HT1080 (cell line): ENCODE data around the gene ATXN7L1. TPM values are rescaled to one million over a fixed set of nuclear protein-coding genes. Genes with fewer than 3 reads are reported as not detected.
A peak's percentile ranks its signal among the peaks of the same experiment; 100 is the strongest.

ENCODE experiments used
- DNase-seq: peaks from one replicate; pipeline ENCODE4 v3.0.0-alpha.2; 2015; ENCODE audit warnings: low read depth
- polyA plus RNA-seq, 2 experiments: library from polyadenylated mRNA; depleted of rRNA; stranded (reverse); fragments of >200 nt; gene quantifications; 2 replicates each; pipeline ENCODE4 v1.2.3, GENCODE V29; 2015
- total RNA-seq: library from RNA; depleted of rRNA; stranded (reverse); fragments of >200 nt; shearing (Covaris generic); gene quantifications from 2 replicates; pipeline ENCODE4 v1.2.3, GENCODE V29; 2014; rRNA removed

The ATXN7L1 gene, protein sequence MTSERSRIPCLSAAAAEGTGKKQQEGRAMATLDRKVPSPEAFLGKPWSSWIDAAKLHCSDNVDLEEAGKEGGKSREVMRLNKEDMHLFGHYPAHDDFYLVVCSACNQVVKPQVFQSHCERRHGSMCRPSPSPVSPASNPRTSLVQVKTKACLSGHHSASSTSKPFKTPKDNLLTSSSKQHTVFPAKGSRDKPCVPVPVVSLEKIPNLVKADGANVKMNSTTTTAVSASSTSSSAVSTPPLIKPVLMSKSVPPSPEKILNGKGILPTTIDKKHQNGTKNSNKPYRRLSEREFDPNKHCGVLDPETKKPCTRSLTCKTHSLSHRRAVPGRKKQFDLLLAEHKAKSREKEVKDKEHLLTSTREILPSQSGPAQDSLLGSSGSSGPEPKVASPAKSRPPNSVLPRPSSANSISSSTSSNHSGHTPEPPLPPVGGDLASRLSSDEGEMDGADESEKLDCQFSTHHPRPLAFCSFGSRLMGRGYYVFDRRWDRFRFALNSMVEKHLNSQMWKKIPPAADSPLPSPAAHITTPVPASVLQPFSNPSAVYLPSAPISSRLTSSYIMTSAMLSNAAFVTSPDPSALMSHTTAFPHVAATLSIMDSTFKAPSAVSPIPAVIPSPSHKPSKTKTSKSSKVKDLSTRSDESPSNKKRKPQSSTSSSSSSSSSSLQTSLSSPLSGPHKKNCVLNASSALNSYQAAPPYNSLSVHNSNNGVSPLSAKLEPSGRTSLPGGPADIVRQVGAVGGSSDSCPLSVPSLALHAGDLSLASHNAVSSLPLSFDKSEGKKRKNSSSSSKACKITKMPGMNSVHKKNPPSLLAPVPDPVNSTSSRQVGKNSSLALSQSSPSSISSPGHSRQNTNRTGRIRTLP
- total RNA-seq = 3.3 and 4.6 TPM in 2 replicates
- polyA plus RNA-seq (2015; cell fraction: cytosol; rRNA removed) = 4.3 TPM in 2 replicates
- 6.2 and 9.0 TPM in 2 replicates for polyA plus RNA-seq (2015; cell fraction: nucleus; rRNA removed)

DNA sequence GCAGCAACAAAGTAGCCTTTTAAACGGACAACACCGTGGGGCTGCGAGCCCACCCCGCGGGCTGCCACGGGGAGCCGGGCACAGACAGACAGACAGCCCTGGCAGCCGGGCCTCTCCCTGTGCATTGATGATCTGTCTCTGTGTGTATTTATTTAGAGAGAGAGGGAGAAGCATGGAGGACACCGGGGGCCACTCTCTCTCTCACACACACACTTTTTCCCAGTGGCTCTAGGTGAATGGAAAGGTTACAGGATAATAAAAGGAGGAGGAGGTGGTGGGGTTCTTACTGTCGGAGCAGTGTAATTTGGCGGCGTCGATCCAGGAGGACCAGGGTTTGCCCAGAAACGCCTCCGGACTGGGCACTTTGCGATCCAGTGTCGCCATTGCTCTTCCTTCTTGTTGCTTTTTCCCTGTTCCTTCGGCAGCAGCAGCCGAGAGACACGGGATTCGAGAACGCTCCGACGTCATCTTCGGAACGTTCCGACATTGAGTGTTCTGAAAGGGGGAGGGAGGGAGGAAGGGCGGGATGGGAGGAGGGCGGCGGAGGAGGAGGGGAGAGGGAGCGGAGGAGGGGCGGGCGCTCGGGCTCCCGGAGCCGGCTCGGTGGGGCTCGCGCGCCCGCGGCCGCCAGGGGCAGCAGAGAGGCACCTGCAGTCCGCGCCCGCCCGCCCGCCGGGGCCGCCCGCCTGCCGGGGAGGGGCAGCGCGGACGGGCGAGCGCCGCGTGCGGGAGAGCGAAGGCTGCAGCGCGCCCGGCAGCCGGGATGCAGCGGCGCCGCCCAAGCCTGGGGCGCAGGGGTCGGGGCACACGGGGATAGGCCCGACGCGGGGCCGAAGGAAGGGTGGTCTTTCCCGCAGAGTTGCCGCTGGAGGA, at the start of gene ATXN7L1:
ATXN7L1 (minus strand) TSS at position 509 of the 873 bp plus-strand sequence; CDS start at position 468, 41 bp downstream.
- DNase-seq = peak; percentile 90

DNA sequence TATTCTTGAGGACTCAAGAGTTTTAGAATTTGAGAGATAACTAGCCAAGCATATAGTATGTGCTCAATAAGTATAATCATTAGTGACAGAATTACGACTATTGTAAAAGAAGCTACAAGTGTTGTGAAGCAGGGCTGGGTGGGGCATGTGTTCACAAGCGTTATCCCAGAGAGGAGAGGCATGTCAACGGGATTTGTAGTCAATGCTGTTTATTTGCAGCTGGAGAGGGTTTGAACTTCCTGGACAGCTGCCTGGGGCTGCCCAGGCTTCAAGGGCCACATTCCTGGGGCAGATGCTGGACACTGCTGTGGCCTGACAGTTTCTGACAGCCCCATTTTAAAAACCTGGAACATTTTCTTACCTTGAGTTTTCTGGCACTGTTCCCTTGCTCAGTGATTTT, 49.7 kb upstream of the ATXN7L1 start:
- no peak for DNase-seq

DNA sequence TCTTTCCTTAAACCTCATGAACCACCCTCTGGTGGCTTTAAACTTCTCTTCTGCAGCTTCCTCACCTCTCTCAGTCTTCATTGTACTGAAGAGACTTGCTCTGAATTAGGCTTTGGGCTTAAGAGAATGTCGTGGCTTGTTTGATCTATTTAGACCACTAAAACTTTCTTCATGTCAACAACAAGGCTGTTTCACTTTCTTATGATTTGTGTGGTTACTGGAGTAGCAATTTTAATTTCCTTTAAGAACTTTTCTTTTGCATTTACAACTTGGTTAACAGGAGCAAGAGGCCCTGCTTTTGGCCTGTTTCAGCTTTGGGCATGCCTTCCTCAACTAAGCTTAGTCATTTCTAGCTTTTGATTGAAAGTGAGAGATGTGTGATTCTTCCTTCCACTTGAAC, 48.5 kb upstream of the ATXN7L1 start:
- no peak for DNase-seq

DNA sequence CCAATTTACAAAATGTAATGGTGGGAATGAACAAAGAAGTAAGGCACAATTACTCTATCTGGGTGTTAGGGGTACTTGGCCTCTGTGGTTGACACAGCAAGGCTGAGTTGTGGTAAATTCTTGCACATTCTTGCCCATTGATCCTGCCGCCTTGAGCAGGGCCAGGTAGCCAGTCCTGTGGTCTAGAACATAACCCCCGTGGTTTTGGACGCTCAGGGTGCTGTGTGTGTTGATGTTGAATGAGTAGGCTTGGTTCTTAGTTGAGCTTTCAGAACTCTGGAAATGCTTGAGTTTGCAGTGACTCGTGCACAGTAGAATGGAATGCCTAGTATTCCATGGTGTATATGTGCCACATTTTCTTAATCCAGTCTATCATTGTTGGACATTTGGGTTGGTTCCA, 44.4 kb upstream of the ATXN7L1 start:
- no peak for DNase-seq

DNA sequence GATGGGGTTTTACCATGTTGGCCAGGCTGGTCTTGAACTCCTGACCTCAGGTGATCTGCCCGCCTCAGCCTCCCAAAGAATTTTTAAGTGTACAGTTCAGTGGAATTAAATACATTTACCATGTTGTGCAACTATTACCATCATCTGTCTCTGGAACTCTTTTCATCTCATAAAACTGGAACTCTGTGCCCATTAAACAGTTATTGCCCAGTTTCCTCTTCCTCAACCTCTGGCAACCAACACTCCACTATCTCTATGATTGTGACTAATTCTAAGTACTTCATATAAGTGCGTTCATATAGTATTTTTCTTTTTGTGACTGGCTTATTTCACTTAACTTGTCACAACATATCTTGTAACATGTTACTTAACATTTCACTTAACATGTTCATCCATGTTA, 41.3 kb upstream of the ATXN7L1 start:
- DNase-seq = no peak

DNA sequence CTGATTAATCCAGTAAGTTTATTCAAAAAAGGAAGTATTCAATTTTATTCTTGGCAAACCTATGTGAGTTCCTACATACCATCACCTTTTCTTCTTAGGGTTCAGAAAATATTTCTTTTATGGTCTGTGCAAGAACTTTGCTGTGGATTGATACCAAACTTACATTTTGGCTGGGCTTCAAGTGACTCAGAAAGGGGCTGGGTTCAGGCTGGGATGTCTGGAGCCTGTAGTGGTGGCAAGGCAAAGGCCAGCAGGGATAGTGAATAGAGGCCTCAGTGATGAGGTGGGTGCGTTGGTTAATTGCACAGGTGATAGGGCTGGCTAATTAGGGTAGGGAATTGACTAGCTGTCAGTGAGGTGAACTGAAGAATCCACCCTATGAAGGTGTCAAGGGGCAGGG, 40.2 kb upstream of the ATXN7L1 start:
- DNase-seq = peak; percentile 40

DNA sequence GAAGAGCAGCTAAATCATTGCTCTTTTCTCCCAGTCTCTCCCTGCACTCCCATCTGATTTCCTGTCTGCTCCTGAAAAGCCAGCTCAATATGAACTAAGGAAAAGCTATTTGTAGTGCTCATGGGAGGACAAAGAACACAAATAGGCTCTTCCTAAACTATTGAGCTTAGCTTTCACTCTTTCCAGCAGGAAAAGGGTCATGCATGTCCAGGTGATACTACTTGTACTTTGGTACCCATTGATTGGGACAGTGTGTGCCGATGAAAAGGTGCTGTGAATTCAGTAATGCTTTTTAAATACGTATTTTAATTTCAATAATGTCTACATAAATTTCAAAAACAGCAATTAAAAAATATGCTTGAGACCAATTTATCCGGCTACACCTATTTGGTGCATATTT, 37.5 kb upstream of the ATXN7L1 start:
- DNase-seq = no peak

DNA sequence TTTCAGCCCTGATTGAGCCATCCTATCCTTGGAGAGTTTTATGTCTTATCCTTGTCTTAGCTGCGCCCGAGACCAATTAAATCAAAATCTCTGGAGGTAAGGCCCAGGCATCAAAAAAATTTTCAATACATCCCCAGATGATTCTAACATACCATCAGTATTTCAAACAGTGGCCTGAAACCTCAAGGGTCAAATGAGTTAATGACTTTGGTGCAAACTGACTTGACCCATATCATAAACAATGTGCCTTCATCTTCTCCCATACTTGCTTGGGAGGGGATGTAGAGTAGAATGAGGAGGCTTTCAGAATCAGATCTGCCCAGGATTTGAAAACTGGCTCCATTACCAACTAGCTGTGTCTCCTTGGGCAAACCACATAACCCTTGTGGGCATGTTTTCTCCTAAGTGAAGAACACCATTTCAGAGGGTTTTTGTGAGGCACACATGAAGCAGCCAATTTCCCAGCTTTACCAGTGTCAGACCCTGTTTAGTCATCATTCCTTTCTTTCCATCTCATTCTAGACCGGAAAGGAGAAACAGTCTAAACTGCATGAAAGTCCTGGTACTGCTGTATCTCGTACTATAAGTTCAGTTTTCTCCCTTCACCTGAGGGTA, 35.7 kb upstream of the ATXN7L1 start:
- peak; percentile 39 for DNase-seq

DNA sequence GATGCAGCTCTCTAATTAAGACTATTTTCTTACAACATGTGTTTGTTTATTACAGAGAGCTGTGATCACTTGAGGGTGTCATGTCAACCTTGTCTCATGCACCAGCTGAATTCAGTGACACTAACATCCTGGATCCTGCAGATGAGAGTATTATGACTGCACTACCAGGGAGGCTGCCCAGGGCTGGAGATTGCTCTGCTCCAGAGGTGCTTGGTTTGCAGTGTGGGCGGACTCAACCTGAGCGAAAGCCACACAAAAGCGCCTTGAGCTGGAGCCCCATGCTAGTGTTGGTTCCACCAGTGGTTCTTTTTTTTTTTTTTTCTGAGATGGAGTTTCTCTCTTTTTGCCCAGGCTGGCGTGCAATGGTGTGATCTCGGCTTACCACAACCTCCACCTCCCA, 33.8 kb upstream of the ATXN7L1 start:
- DNase-seq = no peak

DNA sequence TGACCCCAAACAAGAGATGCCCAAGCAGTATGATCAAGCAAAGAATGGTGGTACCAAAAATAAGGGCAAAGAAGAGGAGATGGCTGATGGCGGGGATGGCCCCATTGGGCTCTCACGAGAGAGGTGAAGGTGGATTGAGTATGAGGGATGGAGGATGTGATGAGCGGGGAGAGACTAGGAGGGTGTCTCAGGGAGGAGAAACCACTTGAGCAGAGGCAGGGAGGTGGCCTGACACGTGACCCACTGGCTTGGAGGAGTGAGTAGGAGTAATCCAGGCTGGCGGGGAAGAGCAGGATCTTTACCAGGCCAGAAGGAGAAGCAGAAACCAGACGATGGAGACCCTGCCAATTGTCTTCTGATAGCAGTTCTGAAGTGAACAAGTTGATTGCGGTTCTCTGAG, 33.3 kb upstream of the ATXN7L1 start:
- DNase-seq = no peak

DNA sequence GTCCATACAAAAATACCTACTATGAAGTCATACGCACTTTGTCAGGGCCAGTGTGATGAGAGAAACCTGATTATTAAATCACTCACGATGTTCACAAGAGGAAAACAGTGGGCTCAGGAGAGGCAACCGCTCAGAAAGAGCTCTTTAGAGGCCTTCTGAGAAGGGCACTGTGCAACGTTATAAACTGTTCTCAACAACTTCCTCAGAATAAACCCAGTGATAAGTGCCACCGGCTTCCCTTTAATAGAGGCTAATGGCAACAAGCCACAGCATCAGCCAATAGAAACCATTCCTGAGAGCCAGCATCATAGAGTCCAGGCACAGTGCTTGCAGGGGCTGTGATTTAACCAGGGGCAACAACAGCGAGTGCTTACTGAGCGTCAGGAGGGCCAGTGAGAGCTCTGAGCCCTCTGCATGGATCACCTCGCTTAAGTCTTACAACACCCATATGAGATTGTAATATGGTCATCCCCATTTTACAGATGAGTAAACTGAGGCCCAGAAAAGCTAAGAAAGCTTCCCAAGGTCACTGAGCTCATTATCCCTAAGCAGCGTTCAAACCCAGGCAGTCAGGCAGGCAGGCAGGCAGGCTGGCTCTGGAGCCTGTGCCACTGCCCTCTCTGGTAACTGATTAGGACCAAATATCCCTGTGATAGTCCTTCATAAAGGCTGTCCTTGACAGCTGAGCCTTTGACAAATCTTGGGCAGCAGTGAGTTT, 30.9 kb upstream of the ATXN7L1 start:
- DNase-seq = no peak

DNA sequence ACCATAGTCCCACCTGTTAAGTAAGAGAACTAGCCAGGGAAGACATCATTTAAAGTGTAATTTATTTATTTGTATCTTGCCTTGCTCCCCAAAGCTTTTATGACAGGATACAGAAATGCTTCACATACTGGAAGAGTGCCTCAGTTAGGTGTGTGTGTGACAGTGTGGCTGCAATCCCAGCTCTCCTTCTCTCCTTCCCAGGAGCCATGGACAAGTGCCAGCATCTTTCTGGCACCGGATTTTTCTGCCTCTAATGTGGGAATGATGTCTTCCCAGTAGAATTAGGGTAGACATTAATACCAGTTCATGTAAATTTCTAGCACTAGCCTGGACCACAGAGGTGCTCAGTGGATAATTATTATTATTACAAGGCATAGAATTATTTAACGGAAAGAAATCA, 30.3 kb upstream of the ATXN7L1 start:
- no peak for DNase-seq

DNA sequence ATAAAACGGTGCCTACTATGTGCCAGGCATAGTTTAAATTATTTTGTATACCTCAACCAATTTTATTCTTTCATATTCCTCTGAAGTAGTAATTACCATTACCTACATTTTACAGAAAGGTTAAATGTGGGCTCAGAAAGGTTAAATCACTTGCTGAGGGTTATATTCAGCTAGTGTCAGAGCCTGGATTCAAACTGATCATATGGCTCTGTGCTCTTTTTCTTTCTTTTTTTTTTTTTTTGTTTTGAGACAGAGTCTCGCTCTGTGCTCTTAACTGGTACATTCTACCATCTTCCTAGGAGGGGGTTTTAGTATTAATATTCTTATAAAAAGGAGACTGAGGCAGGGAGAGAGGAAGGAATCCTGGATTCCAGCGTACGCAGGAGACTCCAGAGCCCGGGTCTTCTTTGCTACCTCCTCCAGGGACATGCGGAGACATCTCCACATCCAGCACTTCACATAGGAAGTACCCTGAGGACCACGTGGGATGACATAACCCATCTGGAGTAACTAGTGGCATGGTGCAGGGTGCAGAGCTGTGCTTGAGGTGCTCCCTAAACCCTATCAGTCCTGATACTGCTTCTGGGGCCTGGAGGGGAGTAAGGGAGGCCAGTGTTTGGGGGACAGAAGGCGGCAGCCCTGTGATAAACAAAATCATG, 29.6 kb upstream of the ATXN7L1 start:
- DNase-seq = no peak

DNA sequence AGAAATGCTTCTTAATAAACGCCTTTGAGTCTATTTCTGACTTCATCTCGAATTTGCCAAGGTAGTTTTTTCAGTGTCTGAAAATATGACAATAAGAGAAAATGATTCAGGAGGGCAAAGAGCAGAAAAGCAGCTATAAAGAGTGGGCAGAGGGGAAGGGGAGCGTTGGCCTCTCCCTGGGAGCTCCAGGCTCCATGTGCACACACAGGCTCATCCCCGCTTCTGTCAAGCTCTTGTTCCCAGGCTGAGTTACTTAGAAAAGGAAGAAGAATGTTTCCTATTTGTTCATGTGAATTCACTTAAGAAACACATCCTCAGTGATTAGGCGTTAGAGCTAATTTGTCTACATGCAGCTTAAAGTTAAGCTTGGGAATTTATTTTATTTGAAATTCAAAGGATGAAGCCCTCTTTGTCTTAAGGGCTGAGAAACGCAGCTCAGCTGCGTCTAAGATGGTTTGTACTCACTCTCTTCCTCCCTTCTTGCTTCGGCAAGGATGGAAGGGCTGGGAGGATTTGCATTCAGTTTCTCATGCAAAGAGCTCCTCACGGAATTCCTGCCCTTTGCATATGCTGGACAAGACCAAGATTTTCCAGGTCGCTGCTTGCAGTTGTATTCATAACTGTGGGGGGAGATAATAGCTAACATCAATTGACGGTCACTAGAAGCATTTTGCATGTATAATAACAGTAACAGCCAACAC, 29.0 kb upstream of the ATXN7L1 start:
- DNase-seq = no peak

DNA sequence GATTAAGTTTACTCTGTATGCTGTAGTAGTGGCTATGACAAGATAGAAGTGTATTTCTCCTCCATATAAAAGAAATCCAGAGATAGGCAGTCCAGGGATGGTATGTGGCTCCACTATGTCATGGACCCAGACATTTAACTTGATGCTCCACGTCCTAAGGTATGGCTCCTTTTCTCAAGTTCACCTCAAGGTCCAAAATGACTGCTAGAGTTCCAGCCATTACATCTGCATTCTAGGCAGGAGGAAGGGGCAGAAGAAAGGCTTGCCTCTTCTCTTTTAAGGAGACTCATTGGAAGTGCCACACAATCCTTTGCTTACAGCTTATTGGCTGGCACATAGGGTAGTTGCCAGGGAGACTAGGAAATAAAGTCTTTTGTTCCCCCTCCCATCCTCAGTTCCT, 27.7 kb upstream of the ATXN7L1 start:
- DNase-seq = no peak

DNA sequence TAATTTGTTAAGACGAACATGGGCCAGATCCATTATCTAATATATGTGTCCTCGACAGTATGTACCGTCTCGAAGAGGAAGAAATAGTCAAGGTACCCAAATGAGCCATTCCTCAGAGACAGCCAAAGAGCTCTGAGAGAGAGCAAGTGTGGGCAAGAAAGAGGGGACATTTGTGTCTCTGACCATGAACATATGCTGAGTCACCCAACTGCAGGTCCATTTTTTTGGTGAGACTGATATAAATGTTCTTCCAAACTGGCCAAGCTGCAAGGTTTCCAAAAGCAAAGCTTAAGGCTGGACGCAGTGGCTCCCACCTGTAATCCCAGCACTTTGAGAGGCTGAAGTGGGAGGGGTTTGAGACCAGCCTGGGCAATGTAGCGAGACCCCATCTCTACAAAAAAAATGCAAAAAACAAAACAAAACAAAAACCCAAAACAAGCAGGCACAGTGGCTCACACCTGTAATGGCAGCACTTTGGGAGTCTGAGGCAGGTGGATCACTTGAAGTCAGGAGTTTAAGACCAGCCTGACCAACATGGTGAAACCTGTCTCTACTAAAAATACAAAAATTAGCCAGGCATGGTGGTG, 26.0 kb upstream of the ATXN7L1 start:
- no peak for DNase-seq

DNA sequence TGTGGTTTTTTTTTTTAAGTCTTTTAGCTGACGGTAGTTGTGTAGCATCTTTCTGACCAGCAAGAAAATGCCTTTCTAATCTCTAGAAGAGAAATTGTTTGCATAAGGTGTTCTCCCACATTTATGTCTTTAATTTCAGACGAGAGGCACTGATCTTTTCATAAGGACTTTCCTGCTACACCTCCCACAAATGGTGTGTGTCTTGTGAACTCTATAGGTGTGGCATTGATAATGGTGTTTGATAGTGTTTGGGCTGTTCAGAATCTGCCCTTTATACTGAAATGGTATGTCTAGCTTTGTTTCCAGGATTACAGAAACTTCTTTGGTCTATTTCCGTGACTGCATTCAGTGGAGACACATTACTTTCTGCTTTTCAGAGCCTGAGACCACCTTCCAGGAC, 21.6 kb upstream of the ATXN7L1 start:
- no peak for DNase-seq

DNA sequence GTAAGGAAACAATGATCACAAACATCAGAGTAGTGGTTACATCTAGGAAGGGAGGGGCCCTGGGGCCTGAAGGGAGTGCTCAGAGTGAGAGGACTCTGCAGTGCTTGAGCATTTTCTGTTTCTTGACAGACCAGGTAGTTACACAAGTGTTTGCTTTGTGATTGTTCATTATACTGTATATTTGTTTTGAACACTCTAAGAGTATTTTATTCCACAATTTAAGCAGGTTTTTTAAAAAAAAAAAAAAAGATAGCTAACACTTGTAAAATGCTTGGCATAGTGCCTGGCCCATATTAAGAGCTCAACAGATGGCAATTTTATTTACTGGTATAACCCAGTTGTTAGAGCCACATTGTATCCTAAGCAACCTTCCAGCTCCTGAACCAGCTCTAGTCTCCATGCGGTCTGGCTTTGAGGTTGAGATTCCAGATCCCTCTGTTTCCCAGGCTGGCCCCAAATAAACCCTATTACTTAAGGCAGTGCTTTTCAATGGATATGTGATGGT, 20.1 kb upstream of the ATXN7L1 start:
- no peak for DNase-seq
